Mesenchymal stem cell (in vitro differentiated cells and primary cell): ENCODE data around the gene C4orf51.

ENCODE experiments used
- DNase-seq: peaks from one replicate; pipeline ENCODE4 v3.0.0-alpha.2; 2013
- H2AFZ ChIP-seq: one replicate; pipeline ENCODE4 v1.6.1; 2013; ENCODE audit warnings: low read depth, mild to moderate bottlenecking, control low read depth, inconsistent platforms, low read length, moderate library complexity
- H2AK5ac ChIP-seq: 2 replicates; pipeline ENCODE4 v1.6.1; 2013; ENCODE audit warnings: low read length, moderate library complexity, mild to moderate bottlenecking, inconsistent platforms; ENCODE audit not compliant: severe bottlenecking
- H2BK120ac ChIP-seq: one replicate; pipeline ENCODE4 v1.6.1; 2013; ENCODE audit warnings: low read depth, mild to moderate bottlenecking, inconsistent platforms, low read length, moderate library complexity
- H2BK12ac ChIP-seq, 2 experiments: one replicate each; pipeline ENCODE4 v1.6.1; 2013; ENCODE audit warnings: inconsistent platforms in 2 of 2, low read length in 2 of 2, mild to moderate bottlenecking in 2 of 2, moderate library complexity in 2 of 2, control low read depth in 1 of 2
- H2BK15ac ChIP-seq: one replicate; pipeline ENCODE4 v1.6.1; 2013; ENCODE audit warnings: mild to moderate bottlenecking, low read depth, inconsistent platforms; ENCODE audit not compliant: poor library complexity, severe bottlenecking
- H2BK5ac ChIP-seq: 2 replicates; pipeline ENCODE4 v1.6.1; 2013; ENCODE audit warnings: low read depth, mild to moderate bottlenecking, low read length, control low read depth, inconsistent platforms; ENCODE audit not compliant: poor library complexity, severe bottlenecking
- H3K14ac ChIP-seq, 2 experiments: one replicate each; pipeline ENCODE4 v1.6.1; 2013; ENCODE audit warnings: inconsistent platforms in 2 of 2, low read length in 2 of 2, control low read depth in 1 of 2, mild to moderate bottlenecking in 1 of 2, moderate library complexity in 1 of 2
- H3K18ac ChIP-seq, 2 experiments: one replicate each; pipeline ENCODE4 v1.6.1; 2013; ENCODE audit warnings: inconsistent platforms in 2 of 2, low read length in 2 of 2, control low read depth in 1 of 2, low read depth in 1 of 2, mild to moderate bottlenecking in 1 of 2
- H3K23ac ChIP-seq, 2 experiments: one replicate each; pipeline ENCODE4 v1.6.1; 2013; ENCODE audit warnings: inconsistent platforms in 2 of 2, low read length in 2 of 2, mild to moderate bottlenecking in 2 of 2, moderate library complexity in 2 of 2, control low read depth in 1 of 2
- H3K27ac ChIP-seq: 2 replicates; pipeline ENCODE4 v1.5.1; 2013; ENCODE audit warnings: mild to moderate bottlenecking, moderate library complexity, low read length, control low read depth, inconsistent platforms; ENCODE audit not compliant: poor library complexity, severe bottlenecking
- H3K27me3 ChIP-seq, 2 experiments: 2 replicates each; pipeline versions ENCODE4 v1.6.1 to v1.7.0; 2013; ENCODE audit warnings: low read length in 2 of 2, mild to moderate bottlenecking in 2 of 2, moderate library complexity in 2 of 2, control low read depth in 1 of 2, inconsistent platforms in 1 of 2; ENCODE audit not compliant: control insufficient read depth in 1 of 2, insufficient read depth in 1 of 2
- H3K36me3 ChIP-seq, 2 experiments: 2 replicates each; pipeline versions ENCODE4 v1.6.1 to v1.7.0; 2013; ENCODE audit warnings: low read length in 2 of 2, control low read depth in 1 of 2, inconsistent platforms in 1 of 2, low read depth in 1 of 2, mild to moderate bottlenecking in 1 of 2; ENCODE audit not compliant: insufficient read depth in 2 of 2, control insufficient read depth in 1 of 2
- H3K4ac ChIP-seq, 2 experiments: one replicate each; pipeline ENCODE4 v1.6.1; 2013; ENCODE audit warnings: inconsistent platforms in 2 of 2, low read length in 2 of 2, mild to moderate bottlenecking in 2 of 2, moderate library complexity in 2 of 2, control low read depth in 1 of 2, low read depth in 1 of 2
- H3K4me1 ChIP-seq: 2 replicates; pipeline ENCODE4 v1.6.1; 2013; ENCODE audit warnings: low read depth, low read length, control low read depth; ENCODE audit not compliant: control insufficient read depth, insufficient read depth
- H3K4me2 ChIP-seq: 2 replicates; pipeline ENCODE4 v1.6.1; 2013; ENCODE audit warnings: low read length, mild to moderate bottlenecking, inconsistent platforms; ENCODE audit not compliant: poor library complexity, severe bottlenecking
- H3K4me3 ChIP-seq, 2 experiments: 2 replicates each; pipeline versions ENCODE4 v1.5.1 to v1.7.0; 2013; ENCODE audit warnings: low read length in 2 of 2, mild to moderate bottlenecking in 2 of 2, control low read depth in 1 of 2, low read depth in 1 of 2; ENCODE audit not compliant: insufficient read depth in 1 of 2
- H3K79me1 ChIP-seq: replicated peaks from 2 replicates; pipeline ENCODE4 v1.6.1; 2013; ENCODE audit warnings: mild to moderate bottlenecking, control low read depth, low read length, inconsistent platforms; ENCODE audit not compliant: poor library complexity, severe bottlenecking
- H3K9ac ChIP-seq: 2 replicates; pipeline ENCODE4 v1.7.0; 2013; ENCODE audit warnings: mild to moderate bottlenecking, low read length, moderate library complexity
- H3K9me3 ChIP-seq: 2 replicates; pipeline ENCODE4 v1.7.0; 2013; ENCODE audit warnings: mild to moderate bottlenecking, low read length; ENCODE audit not compliant: control insufficient read depth
- H4K8ac ChIP-seq: one replicate; pipeline ENCODE4 v1.6.1; 2013; ENCODE audit warnings: inconsistent platforms, mild to moderate bottlenecking, low read length, moderate library complexity
- H4K91ac ChIP-seq: one replicate; pipeline ENCODE4 v1.6.1; 2013; ENCODE audit warnings: mild to moderate bottlenecking, low read length, inconsistent platforms
- WGBS: methylation state at CpG from one replicate; pipeline ENCODE4 v1.1.7; 2013; ENCODE audit warnings: mixed read lengths; 5-methylcytosine and 5-hydroxymethylcytosine counted together

The C4orf51 gene

GRCh38 chr4:145720656-145721055 lies 40.7 kb downstream of the C4orf51 start:
- Histone ChIP-seq H3K4ac (no peak overlapping the region), H3K18ac (no peak overlapping the region), H3K23ac (no peak overlapping the region), H2AFZ (no peak overlapping the region), H3K79me1 (no peaks in the 10 kb centered on the region), H2AK5ac (no peak overlapping the region), H2BK15ac (no peak overlapping the region), H3K4me2 (no peak overlapping the region), H2BK5ac (no peak overlapping the region), H4K8ac (no peak overlapping the region), H3K14ac (no peak overlapping the region), H3K27ac (no peak overlapping the region), H3K9me3 (no peaks in the 10 kb centered on the region), H2BK12ac (no peak overlapping the region), H3K36me3 (no peaks in the 10 kb centered on the region), H4K91ac (no peak overlapping the region), H3K27me3 (no peaks in the 10 kb centered on the region), H3K4me3 (no peak overlapping the region), H2BK120ac (no peak overlapping the region), H3K9ac (no peak overlapping the region), H3K4me1 (peaks cover 1% of the 10 kb centered on the region)
- no peak for DNase-seq
- 97% methylated on average over 2 of the region's 3 CpGs for WGBS

- Histone ChIP-seq H2BK15ac (no peak overlapping the region), H3K4me3 (no peak overlapping the region), H3K4me1 (no peaks in the 10 kb centered on the region), H2AFZ (no peak overlapping the region), H2AK5ac (no peak overlapping the region), H3K14ac (no peak overlapping the region), H3K18ac (no peak overlapping the region), H3K4me2 (no peak overlapping the region), H3K9me3 (no peaks in the 10 kb centered on the region), H3K23ac (no peak overlapping the region), H3K79me1 (no peaks in the 10 kb centered on the region), H2BK5ac (no peak overlapping the region), H3K27ac (no peak overlapping the region), H2BK12ac (no peak overlapping the region), H4K8ac (no peak overlapping the region), H4K91ac (no peak overlapping the region), H3K27me3 (no peaks in the 10 kb centered on the region), H3K36me3 (no peaks in the 10 kb centered on the region), H3K9ac (no peak overlapping the region), H2BK120ac (no peak overlapping the region), H3K4ac (no peak overlapping the region)
- DNase-seq, result no peak
- 88% methylated on average over 1 of the region's 1 CpG for WGBS
Measured at GRCh38 chr4:145722561-145722960, 42.6 kb downstream of the C4orf51 start.

- H4K8ac ChIP-seq, result no peak overlapping the region
- H2AFZ ChIP-seq, result no peak overlapping the region
- 90% methylated on average over 2 of the region's 2 CpGs for WGBS
- no peak overlapping the region for H3K18ac ChIP-seq
- H3K27me3 ChIP-seq, result no peaks in the 10 kb centered on the region
- H3K79me1 ChIP-seq, result no peaks in the 10 kb centered on the region
- H3K36me3 ChIP-seq, result no peaks in the 10 kb centered on the region
- no peak overlapping the region for H4K91ac ChIP-seq
- no peak overlapping the region for H3K4me2 ChIP-seq
- no peak overlapping the region for H2BK15ac ChIP-seq
- no peak overlapping the region for H3K23ac ChIP-seq
- H3K4me3 ChIP-seq, result no peak overlapping the region
- H2BK120ac ChIP-seq, result no peak overlapping the region
- H3K4me1 ChIP-seq, result no peaks in the 10 kb centered on the region
- H3K4ac ChIP-seq, result no peak overlapping the region
- no peak overlapping the region for H3K9ac ChIP-seq
- H3K9me3 ChIP-seq, result no peaks in the 10 kb centered on the region
- no peak overlapping the region for H3K27ac ChIP-seq
- H3K14ac ChIP-seq, result no peak overlapping the region
- no peak overlapping the region for H2AK5ac ChIP-seq
- H2BK12ac ChIP-seq, result no peak overlapping the region
- DNase-seq, result no peak
- H2BK5ac ChIP-seq, result no peak overlapping the region
Measured at GRCh38 chr4:145723336-145723735, 43.4 kb downstream of the C4orf51 start.

- no peak overlapping the region for H2BK120ac ChIP-seq
- H3K4me1 ChIP-seq, result peaks cover 18% of the 10 kb centered on the region
- no peaks in the 10 kb centered on the region for H3K79me1 ChIP-seq
- peak overlapping the region in 1 of 2 experiments; percentile 43 for H3K18ac ChIP-seq
- H3K4me2 ChIP-seq, result no peak overlapping the region
- no peaks in the 10 kb centered on the region for H3K36me3 ChIP-seq
- H2AFZ ChIP-seq, result no peak overlapping the region
- H3K9ac ChIP-seq, result no peak overlapping the region
- no peak overlapping the region for H3K27ac ChIP-seq
- H2BK15ac ChIP-seq, result no peak overlapping the region
- 97% methylated on average over 5 of the region's 5 CpGs for WGBS
- H2AK5ac ChIP-seq, result peak overlapping the region; percentile 92
- no peak overlapping the region for H3K23ac ChIP-seq
- no peak overlapping the region for H3K14ac ChIP-seq
- no peak overlapping the region for H2BK5ac ChIP-seq
- H3K27me3 ChIP-seq, result no peaks in the 10 kb centered on the region
- H4K8ac ChIP-seq, result no peak overlapping the region
- H3K4ac ChIP-seq, result no peak overlapping the region
- no peak for DNase-seq
- no peaks in the 10 kb centered on the region for H3K9me3 ChIP-seq
- no peak overlapping the region for H4K91ac ChIP-seq
- H3K4me3 ChIP-seq, result no peak overlapping the region
- peak overlapping the region; percentile 37 to 54 for H2BK12ac ChIP-seq
Measured at GRCh38 chr4:145730026-145730425, 50.1 kb downstream of the C4orf51 start.
